Neural crest cell (in vitro differentiated cells): ENCODE measurements around the gene PDE7B. TPM values are rescaled to one million over a fixed set of nuclear protein-coding genes. Genes with fewer than 3 reads are reported as not detected.

Experiments used
- DNase-seq: peaks from one replicate; pipeline ENCODE4 v3.0.0; 2021; ENCODE audit warnings: low read depth, mixed read lengths, low spot score
- H3K27ac Mint-ChIP-seq: one replicate; pipeline ENCODE4 v1.8.0; 2021; ENCODE audit warnings: mild to moderate bottlenecking, mixed read lengths; ENCODE audit not compliant: unreplicated experiment
- H3K27me3 Mint-ChIP-seq: 2 replicates; pipeline ENCODE4 v1.8.0; 2021; ENCODE audit warnings: low read depth, mild to moderate bottlenecking, mixed read lengths
- H3K36me3 Mint-ChIP-seq: 2 replicates; pipeline ENCODE4 v1.8.0; 2021; ENCODE audit warnings: low read depth, mild to moderate bottlenecking, mixed read lengths
- H3K4me1 Mint-ChIP-seq: 2 replicates; pipeline ENCODE4 v1.8.0; 2021; ENCODE audit warnings: mixed read lengths
- H3K4me3 Mint-ChIP-seq: one replicate; pipeline ENCODE4 v1.8.0; 2021; ENCODE audit warnings: mild to moderate bottlenecking, mixed read lengths
- H3K9me3 Mint-ChIP-seq: 2 replicates; pipeline ENCODE4 v1.8.0; 2021; ENCODE audit warnings: mixed read lengths
- CTCF ChIP-seq: fragments of 200-600 bp; sonication (generic); conservative IDR thresholded peaks from 2 replicates; pipeline ENCODE4 v1.5.0; 2021; ENCODE audit warnings: antibody characterized with exemption, mild to moderate bottlenecking
- total RNA-seq: library from RNA; stranded (reverse); gene quantifications from 2 replicates; pipeline ENCODE4 v1.2.1, GENCODE V29; 2021

PDE7B gene
- total RNA-seq, 1 donor from 2014 or later, result 0.58 TPM

GRCh38 chr6:135877666-135878065, 26.2 kb downstream of the PDE7B start:
- Mint-ChIP-seq H3K9me3 (no peaks in the 10 kb centered on the region), H3K4me1 (peaks cover 4% of the 10 kb centered on the region), H3K27ac (no peak overlapping the region), H3K4me3 (no peak overlapping the region), H3K36me3 (no peaks in the 10 kb centered on the region), H3K27me3 (no peaks in the 10 kb centered on the region)
- no peak for TF ChIP-seq CTCF
- no peak for DNase-seq

- no peak for DNase-seq
- Mint-ChIP-seq H3K4me3 (no peak overlapping the region), H3K9me3 (no peaks in the 10 kb centered on the region), H3K27me3 (no peaks in the 10 kb centered on the region), H3K36me3 (no peaks in the 10 kb centered on the region), H3K27ac (no peak overlapping the region), H3K4me1 (peaks cover 4% of the 10 kb centered on the region)
- no peak for TF ChIP-seq CTCF
Observed at GRCh38 chr6:135880066-135880972, 28.8 kb downstream of the PDE7B start.

GRCh38 chr6:135883045-135883444, 31.5 kb downstream of the PDE7B start:
- Mint-ChIP-seq H3K27ac (no peak overlapping the region), H3K9me3 (no peaks in the 10 kb centered on the region), H3K4me1 (no peaks in the 10 kb centered on the region), H3K36me3 (no peaks in the 10 kb centered on the region), H3K4me3 (no peak overlapping the region), H3K27me3 (no peaks in the 10 kb centered on the region)
- no peak for DNase-seq
- TF ChIP-seq CTCF, result no peak

GRCh38 chr6:135883536-135883935, 32.0 kb downstream of the PDE7B start:
- no peak for TF ChIP-seq CTCF
- H3K4me1 Mint-ChIP-seq, result no peaks in the 10 kb centered on the region
- H3K36me3 Mint-ChIP-seq, result no peaks in the 10 kb centered on the region
- H3K9me3 Mint-ChIP-seq, result no peaks in the 10 kb centered on the region
- no peak overlapping the region for H3K4me3 Mint-ChIP-seq
- DNase-seq, result no peak
- H3K27ac Mint-ChIP-seq, result no peak overlapping the region
- no peaks in the 10 kb centered on the region for H3K27me3 Mint-ChIP-seq

GRCh38 chr6:135884136-135884535, 32.6 kb downstream of the PDE7B start:
- H3K27ac Mint-ChIP-seq, result no peak overlapping the region
- DNase-seq, result no peak
- H3K4me3 Mint-ChIP-seq, result no peak overlapping the region
- no peaks in the 10 kb centered on the region for H3K36me3 Mint-ChIP-seq
- no peaks in the 10 kb centered on the region for H3K27me3 Mint-ChIP-seq
- H3K4me1 Mint-ChIP-seq, result no peaks in the 10 kb centered on the region
- TF ChIP-seq CTCF, result no peak
- H3K9me3 Mint-ChIP-seq, result no peaks in the 10 kb centered on the region
